ENCODE results near the gene RHD.
"Not testable (repeated sequence)": the region's sequence is repeated elsewhere in the genome, so short reads cannot be mapped to it uniquely, and the experiment has no call there.

Gene RHD

DNA sequence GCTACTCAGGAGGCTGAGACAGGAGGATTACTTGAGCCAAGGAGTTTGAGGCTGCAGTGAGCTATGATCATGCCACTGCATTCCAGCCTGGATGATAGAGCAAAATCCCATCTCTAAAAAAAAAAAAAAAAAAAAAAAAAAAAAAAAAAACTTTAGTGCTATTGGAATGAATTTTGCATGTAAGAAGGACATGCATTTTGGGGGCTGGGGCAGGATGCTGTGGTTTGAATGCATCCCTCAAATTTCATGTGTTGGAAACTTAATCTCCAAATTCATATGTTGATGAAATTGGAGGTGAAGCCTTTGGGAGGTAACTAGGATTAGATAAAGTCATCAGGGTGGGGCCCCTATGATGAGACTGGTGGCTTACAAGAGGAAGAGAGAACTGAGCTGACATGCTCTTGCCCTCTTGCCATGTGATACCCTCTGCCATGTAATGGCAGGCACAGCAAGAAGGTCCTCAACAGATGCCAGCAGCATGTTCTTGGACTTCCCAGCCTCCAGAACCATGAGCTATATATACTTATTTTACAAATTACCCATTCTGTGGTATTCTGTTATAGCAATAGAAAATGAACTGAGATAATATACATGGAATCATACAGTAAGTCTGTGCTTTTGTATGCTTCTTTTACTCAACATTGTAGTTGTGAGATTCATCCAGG, 40.6 kb downstream of the RHD start:
- H3K4me3 ChIP-seq; H3K36me3 ChIP-seq (ENCODE audit: insufficient read depth, low read length); H3K9me3 ChIP-seq (ENCODE audit: low read depth, low read length); H3K9ac ChIP-seq (ENCODE audit: insufficient read length); DNase-seq (ENCODE audit: low read depth, low spot score); H3K27ac ChIP-seq: not testable (repeated sequence)

DNA sequence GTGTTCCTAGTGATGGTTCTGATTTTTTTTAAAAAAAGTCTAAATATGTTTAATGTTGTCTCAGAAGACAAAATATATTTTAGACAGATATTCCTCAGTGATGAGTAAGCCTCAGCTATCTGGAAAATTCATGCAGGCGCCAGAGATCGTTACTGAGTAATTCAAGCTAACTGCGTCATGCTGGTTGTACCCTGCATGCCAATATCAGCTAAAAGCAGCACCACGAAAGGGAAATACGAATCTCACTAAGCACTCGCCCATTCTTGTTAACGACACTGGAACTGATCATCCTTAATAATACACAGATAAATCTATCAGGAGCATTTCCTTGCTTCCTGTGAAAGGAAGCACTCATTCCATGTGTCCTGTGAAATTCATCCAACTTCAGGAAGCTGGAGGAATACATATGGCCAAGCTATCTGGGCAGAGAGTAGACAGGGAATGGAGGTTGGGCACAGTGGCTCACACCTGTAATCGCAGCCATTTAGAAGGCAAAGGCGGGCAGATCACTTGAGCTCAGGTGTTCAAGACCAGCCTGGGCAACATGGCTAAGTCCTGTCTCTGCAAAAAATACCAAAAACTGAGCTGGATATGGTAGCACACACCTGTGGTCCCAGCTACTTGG, 48.1 kb downstream of the RHD start:
- H3K9me3 ChIP-seq (ENCODE audit: low read depth, low read length); H3K4me3 ChIP-seq; H3K9ac ChIP-seq (ENCODE audit: insufficient read length); H3K36me3 ChIP-seq (ENCODE audit: insufficient read depth, low read length): not testable (repeated sequence)
- peak; percentile 44 for DNase-seq (ENCODE audit: low read depth, low spot score)
- peak overlapping the region; percentile 25; the same call in 1 of the 2 replicates for H3K27ac ChIP-seq

DNA sequence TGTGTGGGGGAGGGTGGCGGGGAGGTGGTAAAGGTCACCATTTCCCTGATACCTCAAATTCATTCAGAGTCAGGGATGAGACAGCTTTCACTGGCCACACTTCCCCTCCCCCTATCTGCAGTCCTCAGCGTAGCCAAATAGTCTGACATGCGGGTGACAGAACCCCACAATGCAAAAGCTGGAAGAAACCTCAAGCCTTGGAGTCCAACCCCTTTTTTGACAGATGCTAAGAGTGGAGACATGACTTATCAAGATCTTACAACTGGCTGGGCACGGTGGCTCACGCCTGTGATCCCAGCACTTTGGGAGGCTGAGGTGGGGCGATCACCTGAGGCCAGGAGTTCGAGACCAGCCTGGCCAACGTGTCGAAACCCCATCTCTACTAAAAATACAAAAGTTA, 49.8 kb downstream of the RHD start:
- H3K9me3 ChIP-seq (ENCODE audit: low read depth, low read length); H3K27ac ChIP-seq; DNase-seq (ENCODE audit: low read depth, low spot score); H3K4me3 ChIP-seq; H3K36me3 ChIP-seq (ENCODE audit: insufficient read depth, low read length); H3K9ac ChIP-seq (ENCODE audit: insufficient read length): not testable (repeated sequence)

DNA sequence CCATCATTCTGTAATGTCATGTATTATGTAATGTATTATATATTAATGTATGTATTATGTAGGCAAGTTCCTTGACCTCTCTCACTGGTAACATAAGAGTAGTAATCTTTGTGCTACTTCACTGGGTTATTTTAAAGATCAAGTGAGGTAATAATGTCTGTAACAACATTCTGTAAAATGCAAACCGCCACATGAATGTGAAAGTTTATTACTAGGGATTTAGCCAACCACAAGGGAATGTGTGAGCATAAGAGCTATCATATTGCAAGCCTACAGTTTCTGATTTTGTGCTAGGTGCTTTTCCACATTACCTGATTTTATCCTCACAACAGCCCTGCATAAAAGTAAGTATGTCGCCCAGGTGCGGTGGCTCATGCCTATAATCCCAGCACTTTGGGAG, 52.1 kb downstream of the RHD start:
- H3K4me3 ChIP-seq; DNase-seq (ENCODE audit: low read depth, low spot score); H3K9ac ChIP-seq (ENCODE audit: insufficient read length); H3K27ac ChIP-seq; H3K36me3 ChIP-seq (ENCODE audit: insufficient read depth, low read length); H3K9me3 ChIP-seq (ENCODE audit: low read depth, low read length): not testable (repeated sequence)

DNA sequence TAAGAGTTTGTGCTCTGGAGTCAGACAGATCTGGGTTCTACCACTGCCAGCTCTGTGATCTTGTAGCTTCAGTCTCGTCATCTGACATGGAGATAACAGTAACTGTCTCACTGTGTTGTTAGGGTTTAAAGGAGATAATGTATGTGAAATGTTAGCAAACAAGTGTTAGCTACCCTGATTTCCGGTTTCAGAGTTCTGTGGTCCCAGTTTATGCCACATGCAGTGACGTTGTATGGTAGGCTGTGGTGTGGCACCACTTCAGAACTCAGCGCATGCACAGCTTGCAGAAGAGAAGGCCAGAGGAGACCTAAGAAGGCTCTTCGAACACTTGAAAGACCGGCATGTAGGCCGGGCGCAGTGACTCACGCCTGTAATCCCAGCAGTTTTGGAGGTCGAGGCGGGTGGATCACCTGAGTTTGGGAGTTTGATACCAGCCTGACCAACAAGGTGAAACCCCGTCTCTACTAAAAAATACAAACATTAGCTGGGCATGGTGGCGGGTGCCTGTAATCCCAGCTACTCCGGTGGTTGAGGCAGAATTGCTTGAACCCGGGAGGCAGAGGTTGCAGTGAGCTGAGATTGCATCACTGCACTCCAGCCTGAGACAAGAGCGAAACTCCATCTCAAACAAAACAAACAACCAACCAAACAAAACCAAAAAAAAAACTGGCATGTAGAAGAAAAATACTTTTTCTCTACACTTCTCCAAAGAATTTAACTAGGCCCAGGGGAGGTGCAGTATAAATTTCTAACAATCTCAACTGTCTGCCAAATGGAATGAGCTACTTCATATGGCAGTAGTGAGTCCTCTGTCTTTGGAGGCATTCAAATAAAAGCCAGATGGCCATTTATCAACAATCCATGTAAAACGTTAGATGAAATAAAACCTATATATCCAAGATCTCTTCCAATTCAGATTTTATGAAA, 55.8 kb downstream of the RHD start:
- H3K27ac ChIP-seq; H3K9ac ChIP-seq (ENCODE audit: insufficient read length): not testable (repeated sequence)

DNA sequence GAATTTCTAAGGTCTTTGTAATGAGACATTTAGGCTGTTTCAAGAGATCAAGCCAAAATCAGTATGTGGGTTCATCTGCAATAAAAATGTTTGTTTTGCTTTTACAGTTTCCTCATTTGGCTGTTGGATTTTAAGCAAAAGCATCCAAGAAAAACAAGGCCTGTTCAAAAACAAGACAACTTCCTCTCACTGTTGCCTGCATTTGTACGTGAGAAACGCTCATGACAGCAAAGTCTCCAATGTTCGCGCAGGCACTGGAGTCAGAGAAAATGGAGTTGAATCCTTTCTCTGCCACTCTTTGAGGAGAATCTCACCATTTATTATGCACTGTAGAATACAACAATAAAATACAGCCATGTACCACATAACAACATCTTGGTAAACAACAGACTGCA, 56.5 kb downstream of the RHD start:
- not testable (repeated sequence) for H3K27ac ChIP-seq; H3K9ac ChIP-seq (ENCODE audit: insufficient read length); H3K9me3 ChIP-seq (ENCODE audit: low read depth, low read length)

More for the DNA sequence above, 55.8 kb downstream of the RHD start:
- H3K4me3 ChIP-seq; H3K9me3 ChIP-seq (ENCODE audit: low read depth, low read length); H3K36me3 ChIP-seq (ENCODE audit: insufficient read depth, low read length); DNase-seq (ENCODE audit: low read depth, low spot score): not testable (repeated sequence)

DNA sequence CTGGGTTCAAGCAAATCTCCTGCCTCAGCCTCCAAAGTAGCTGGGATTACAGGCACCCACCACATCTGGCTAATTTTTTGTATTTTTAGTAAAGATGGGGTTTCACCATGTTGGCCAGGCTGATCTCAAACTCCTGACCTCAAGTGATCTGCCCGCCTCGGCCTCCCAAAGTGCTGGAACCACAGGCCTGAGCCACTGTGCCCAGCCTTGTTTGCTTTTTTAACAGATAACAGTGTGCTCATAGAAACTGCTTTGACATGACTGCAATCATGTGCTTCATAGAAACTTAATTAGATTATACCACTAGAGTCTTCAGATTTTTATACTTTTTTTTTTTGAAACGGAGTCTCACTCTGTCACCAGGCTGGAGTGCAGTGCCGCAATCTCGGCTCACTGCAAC, 57.0 kb downstream of the RHD start:
- H3K36me3 ChIP-seq (ENCODE audit: insufficient read depth, low read length); H3K9me3 ChIP-seq (ENCODE audit: low read depth, low read length); H3K4me3 ChIP-seq; H3K9ac ChIP-seq (ENCODE audit: insufficient read length); H3K27ac ChIP-seq; DNase-seq (ENCODE audit: low read depth, low spot score): not testable (repeated sequence)

More for the DNA sequence above, 56.5 kb downstream of the RHD start:
- not testable (repeated sequence) for H3K36me3 ChIP-seq (ENCODE audit: insufficient read depth, low read length); H3K4me3 ChIP-seq; DNase-seq (ENCODE audit: low read depth, low spot score)

DNA sequence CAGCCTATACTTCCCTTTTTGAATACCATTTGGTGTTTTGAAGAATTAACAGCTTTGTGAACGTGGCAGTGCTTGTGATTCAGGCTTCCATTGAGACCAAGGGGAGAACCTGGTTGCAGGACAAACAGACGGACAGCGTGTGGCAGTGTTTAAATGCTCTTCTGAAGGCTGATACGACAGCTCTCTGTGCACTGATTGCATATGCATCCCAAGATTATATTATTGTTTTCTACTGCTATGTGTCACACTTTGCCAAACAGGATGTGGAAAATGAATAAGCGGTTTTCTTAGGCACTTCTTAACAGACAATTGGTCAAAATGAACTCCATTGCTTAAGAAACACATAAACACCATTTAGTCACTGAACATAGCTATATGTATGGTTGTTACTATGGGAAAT, 57.6 kb downstream of the RHD start:
- H3K9me3 ChIP-seq (ENCODE audit: low read depth, low read length); H3K9ac ChIP-seq (ENCODE audit: insufficient read length); DNase-seq (ENCODE audit: low read depth, low spot score); H3K4me3 ChIP-seq; H3K36me3 ChIP-seq (ENCODE audit: insufficient read depth, low read length): not testable (repeated sequence)
- peak overlapping the region; percentile 42; the same call in 1 of the 2 replicates for H3K27ac ChIP-seq

DNA sequence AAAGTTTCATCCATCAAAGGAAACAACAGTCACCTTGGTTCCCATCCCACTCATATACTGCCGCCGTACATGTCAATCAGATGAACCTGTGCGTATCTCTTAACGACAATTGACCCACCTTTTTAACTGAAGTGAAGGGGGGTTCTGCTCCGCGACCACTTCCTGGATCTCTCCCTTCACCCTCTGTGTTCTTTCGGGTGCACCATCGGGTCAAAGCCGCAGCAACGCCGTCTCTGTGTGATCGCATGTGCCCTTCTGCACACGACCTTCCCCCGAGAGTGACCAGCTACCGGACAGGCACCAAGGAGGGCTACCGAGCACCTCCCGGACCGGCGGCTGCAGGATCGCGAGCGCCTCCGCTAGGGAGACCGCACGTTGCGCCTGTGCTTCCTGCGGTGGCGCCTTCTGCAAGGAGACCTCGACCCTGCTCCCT, 64.6 kb downstream of the RHD start:
- H3K9me3 ChIP-seq (ENCODE audit: low read depth, low read length); DNase-seq (ENCODE audit: low read depth, low spot score); H3K27ac ChIP-seq; H3K36me3 ChIP-seq (ENCODE audit: insufficient read depth, low read length): not testable (repeated sequence)
- Histone ChIP-seq H3K4me3 (peak overlapping the region; percentile 79), H3K9ac (ENCODE audit: insufficient read length) (peak overlapping the region; percentile 63)

DNA sequence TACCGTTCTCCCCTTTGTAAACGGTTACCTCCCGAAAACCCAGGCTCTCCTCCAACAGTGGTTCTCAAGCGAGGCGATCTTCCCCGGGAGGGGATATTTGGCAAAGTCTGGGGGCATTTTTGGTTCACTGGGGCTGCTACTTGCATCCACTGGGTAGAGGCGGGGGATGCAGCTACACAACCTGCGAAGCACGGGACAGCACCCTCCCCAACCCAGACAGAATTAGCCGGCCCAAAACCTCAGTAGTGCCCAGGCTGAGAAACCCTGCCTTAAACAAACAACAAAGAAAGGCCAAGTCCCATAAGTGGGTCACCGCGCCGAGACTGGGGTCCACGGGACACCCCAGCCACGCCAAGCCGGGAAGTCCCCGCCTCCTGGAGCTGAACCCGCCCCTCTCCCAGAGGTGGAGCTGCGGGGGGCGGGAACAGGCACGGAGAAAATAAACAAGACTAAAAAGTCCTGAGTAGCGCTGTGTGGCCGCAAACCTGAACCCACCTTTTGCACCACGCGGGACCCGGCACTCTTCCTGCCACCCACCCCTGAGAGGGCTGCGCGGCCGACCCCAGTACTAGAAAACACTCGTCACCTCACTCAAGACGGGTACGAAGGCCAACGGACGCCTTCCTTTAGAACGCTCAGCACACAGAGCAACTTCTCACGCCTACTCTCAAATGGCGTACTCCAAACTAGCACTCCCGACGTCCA, 65.3 kb downstream of the RHD start:
- not testable (repeated sequence) for H3K9ac ChIP-seq (ENCODE audit: insufficient read length); DNase-seq (ENCODE audit: low read depth, low spot score); H3K36me3 ChIP-seq (ENCODE audit: insufficient read depth, low read length); H3K9me3 ChIP-seq (ENCODE audit: low read depth, low read length)
- peak overlapping the region; percentile 97 for H3K4me3 ChIP-seq
- peak; percentile 41; the same call in 1 of the 2 replicates for TF ChIP-seq POLR2AphosphoS5 (IDR thresholded peaks at IDR 0.05; ENCODE audit: borderline replicate concordance, low read depth, low read length)
- peak overlapping the region; percentile 70 for H3K27ac ChIP-seq

All from SK-N-MC (cell line).